ENCODE results near the gene AGO3. TPM values are rescaled to one million over a fixed set of nuclear protein-coding genes. Genes with fewer than 3 reads are reported as not detected.
A peak's percentile ranks its signal among the peaks of the same experiment; 100 is the strongest.

AGO3 gene
- total and polyA plus RNA-seq, 9 donors = 5.6 to 25.9 (median 9.6) TPM

- Histone ChIP-seq H3K27me3 (ENCODE audit: control insufficient read depth, insufficient read depth, low read length) (peaks cover 4% of the 10 kb centered on the region), H3K9me3 (replicated peaks; ENCODE audit: control insufficient read depth, low read depth, low read length) (no peaks in the 10 kb centered on the region), H3K36me3 (ENCODE audit: control insufficient read depth, insufficient read depth, low read length) (no peaks in the 10 kb centered on the region), H3K4me1 (ENCODE audit: control insufficient read depth, insufficient read depth, low read length) (peaks cover 27% of the 10 kb centered on the region), H3K27ac (ENCODE audit: low read length) (no peak overlapping the region), H3K4me3 (ENCODE audit: low read length) (no peak overlapping the region)
- WGBS (ENCODE audit: insufficient coverage) = no CpG with 5 or more reads among the region's 9 CpGs
- DNase-seq = no peak
Measured at GRCh38 chr1:36085126-36085525, 154.2 kb downstream of the AGO3 start.

GRCh38 chr1:36085686-36086526 lies 155.0 kb downstream of the AGO3 start:
- peaks cover 4% of the 10 kb centered on the region for H3K27me3 ChIP-seq (ENCODE audit: control insufficient read depth, insufficient read depth, low read length)
- no peak for DNase-seq
- H3K4me3 ChIP-seq (ENCODE audit: low read length) = no peak overlapping the region
- WGBS (ENCODE audit: insufficient coverage) = 88% methylated on average over 22 of the region's 29 CpGs
- peaks cover 2% of the 10 kb centered on the region for H3K36me3 ChIP-seq (ENCODE audit: control insufficient read depth, insufficient read depth, low read length)
- H3K27ac ChIP-seq (ENCODE audit: low read length) = no peak overlapping the region
- H3K9me3 ChIP-seq (replicated peaks; ENCODE audit: control insufficient read depth, low read depth, low read length) = no peaks in the 10 kb centered on the region
- H3K4me1 ChIP-seq (ENCODE audit: control insufficient read depth, insufficient read depth, low read length) = peaks cover 28% of the 10 kb centered on the region

- H3K36me3 ChIP-seq (ENCODE audit: control insufficient read depth, insufficient read depth, low read length) = peaks cover 10% of the 10 kb centered on the region
- peaks cover 4% of the 10 kb centered on the region for H3K27me3 ChIP-seq (ENCODE audit: control insufficient read depth, insufficient read depth, low read length)
- 92% methylated on average over 5 of the region's 12 CpGs for WGBS (ENCODE audit: insufficient coverage)
- no peak overlapping the region for H3K4me3 ChIP-seq (ENCODE audit: low read length)
- H3K4me1 ChIP-seq (ENCODE audit: control insufficient read depth, insufficient read depth, low read length) = peaks cover 29% of the 10 kb centered on the region
- no peaks in the 10 kb centered on the region for H3K9me3 ChIP-seq (replicated peaks; ENCODE audit: control insufficient read depth, low read depth, low read length)
- no peak for DNase-seq
- no peak overlapping the region for H3K27ac ChIP-seq (ENCODE audit: low read length)
Measured at GRCh38 chr1:36086529-36087232, 155.8 kb downstream of the AGO3 start.

GRCh38 chr1:36087233-36088123 lies 156.6 kb downstream of the AGO3 start:
- no peak overlapping the region for H3K27ac ChIP-seq (ENCODE audit: low read length)
- H3K4me1 ChIP-seq (ENCODE audit: control insufficient read depth, insufficient read depth, low read length) = peaks cover 29% of the 10 kb centered on the region
- H3K27me3 ChIP-seq (ENCODE audit: control insufficient read depth, insufficient read depth, low read length) = peaks cover 2% of the 10 kb centered on the region
- DNase-seq = no peak
- 80% methylated on average over 25 of the region's 31 CpGs for WGBS (ENCODE audit: insufficient coverage)
- no peaks in the 10 kb centered on the region for H3K9me3 ChIP-seq (replicated peaks; ENCODE audit: control insufficient read depth, low read depth, low read length)
- no peak overlapping the region for H3K4me3 ChIP-seq (ENCODE audit: low read length)
- peaks cover 18% of the 10 kb centered on the region for H3K36me3 ChIP-seq (ENCODE audit: control insufficient read depth, insufficient read depth, low read length)

GRCh38 chr1:36088265-36088576 lies 157.3 kb downstream of the AGO3 start:
- peaks cover 2% of the 10 kb centered on the region for H3K27me3 ChIP-seq (ENCODE audit: control insufficient read depth, insufficient read depth, low read length)
- 5% methylated on average over 4 of the region's 8 CpGs for WGBS (ENCODE audit: insufficient coverage)
- peak overlapping the region; percentile 92 for H3K4me3 ChIP-seq (ENCODE audit: low read length)
- peak overlapping the region; percentile 20 for H3K27ac ChIP-seq (ENCODE audit: low read length)
- no peaks in the 10 kb centered on the region for H3K9me3 ChIP-seq (replicated peaks; ENCODE audit: control insufficient read depth, low read depth, low read length)
- no peak for DNase-seq
- peaks cover 33% of the 10 kb centered on the region for H3K4me1 ChIP-seq (ENCODE audit: control insufficient read depth, insufficient read depth, low read length)
- peaks cover 25% of the 10 kb centered on the region for H3K36me3 ChIP-seq (ENCODE audit: control insufficient read depth, insufficient read depth, low read length)

GRCh38 chr1:36088577-36089392 lies 157.9 kb downstream of the AGO3 start, which contains the start of gene ADPRS:
Gene ADPRS (plus strand): TSS chr1:36088892. CDS start chr1:36088905, 13 bp downstream.
- H3K4me3 ChIP-seq (ENCODE audit: low read length) = peak within 1 kb of the TSS; percentile 92
- no peaks in the 10 kb centered on the region for H3K9me3 ChIP-seq (replicated peaks; ENCODE audit: control insufficient read depth, low read depth, low read length)
- peak within 1 kb of the TSS; percentile 79 for H3K27ac ChIP-seq (ENCODE audit: low read length)
- WGBS (ENCODE audit: insufficient coverage) = under 1% methylated on average over 83 of the region's 84 CpGs
- DNase-seq = peak; percentile 96
- peaks cover 32% of the 10 kb centered on the region for H3K4me1 ChIP-seq (ENCODE audit: control insufficient read depth, insufficient read depth, low read length)
- H3K36me3 ChIP-seq (ENCODE audit: control insufficient read depth, insufficient read depth, low read length) = peaks cover 31% of the 10 kb centered on the region
- H3K27me3 ChIP-seq (ENCODE audit: control insufficient read depth, insufficient read depth, low read length) = no peaks in the 10 kb centered on the region

GRCh38 chr1:36089393-36090121 lies 158.7 kb downstream of the AGO3 start:
- peaks cover 39% of the 10 kb centered on the region for H3K36me3 ChIP-seq (ENCODE audit: control insufficient read depth, insufficient read depth, low read length)
- H3K27ac ChIP-seq (ENCODE audit: low read length) = peak overlapping the region; percentile 79
- 4% methylated on average over 28 of the region's 32 CpGs for WGBS (ENCODE audit: insufficient coverage)
- peaks cover 26% of the 10 kb centered on the region for H3K4me1 ChIP-seq (ENCODE audit: control insufficient read depth, insufficient read depth, low read length)
- H3K9me3 ChIP-seq (replicated peaks; ENCODE audit: control insufficient read depth, low read depth, low read length) = no peaks in the 10 kb centered on the region
- peak overlapping the region; percentile 92 for H3K4me3 ChIP-seq (ENCODE audit: low read length)
- no peaks in the 10 kb centered on the region for H3K27me3 ChIP-seq (ENCODE audit: control insufficient read depth, insufficient read depth, low read length)
- peak; percentile 51 for DNase-seq

GRCh38 chr1:36091141-36091540 lies 160.2 kb downstream of the AGO3 start:
- H3K4me3 ChIP-seq (ENCODE audit: low read length) = no peak overlapping the region
- no peaks in the 10 kb centered on the region for H3K27me3 ChIP-seq (ENCODE audit: control insufficient read depth, insufficient read depth, low read length)
- 90% methylated on average over 4 of the region's 4 CpGs for WGBS (ENCODE audit: insufficient coverage)
- no peak for DNase-seq
- peaks cover 25% of the 10 kb centered on the region for H3K4me1 ChIP-seq (ENCODE audit: control insufficient read depth, insufficient read depth, low read length)
- H3K9me3 ChIP-seq (replicated peaks; ENCODE audit: control insufficient read depth, low read depth, low read length) = no peaks in the 10 kb centered on the region
- H3K27ac ChIP-seq (ENCODE audit: low read length) = no peak overlapping the region
- H3K36me3 ChIP-seq (ENCODE audit: control insufficient read depth, insufficient read depth, low read length) = peaks cover 51% of the 10 kb centered on the region

- Histone ChIP-seq H3K4me1 (ENCODE audit: control insufficient read depth, insufficient read depth, low read length) (peaks cover 27% of the 10 kb centered on the region), H3K27ac (ENCODE audit: low read length) (no peak overlapping the region), H3K27me3 (ENCODE audit: control insufficient read depth, insufficient read depth, low read length) (no peaks in the 10 kb centered on the region), H3K36me3 (ENCODE audit: control insufficient read depth, insufficient read depth, low read length) (peaks cover 55% of the 10 kb centered on the region), H3K9me3 (replicated peaks; ENCODE audit: control insufficient read depth, low read depth, low read length) (no peaks in the 10 kb centered on the region), H3K4me3 (ENCODE audit: low read length) (no peak overlapping the region)
- no peak for DNase-seq
- 95% methylated on average over 8 of the region's 13 CpGs for WGBS (ENCODE audit: insufficient coverage)
Measured at GRCh38 chr1:36091698-36092097, 160.8 kb downstream of the AGO3 start.
